ENCODE results near the gene C1orf74.

DNA sequence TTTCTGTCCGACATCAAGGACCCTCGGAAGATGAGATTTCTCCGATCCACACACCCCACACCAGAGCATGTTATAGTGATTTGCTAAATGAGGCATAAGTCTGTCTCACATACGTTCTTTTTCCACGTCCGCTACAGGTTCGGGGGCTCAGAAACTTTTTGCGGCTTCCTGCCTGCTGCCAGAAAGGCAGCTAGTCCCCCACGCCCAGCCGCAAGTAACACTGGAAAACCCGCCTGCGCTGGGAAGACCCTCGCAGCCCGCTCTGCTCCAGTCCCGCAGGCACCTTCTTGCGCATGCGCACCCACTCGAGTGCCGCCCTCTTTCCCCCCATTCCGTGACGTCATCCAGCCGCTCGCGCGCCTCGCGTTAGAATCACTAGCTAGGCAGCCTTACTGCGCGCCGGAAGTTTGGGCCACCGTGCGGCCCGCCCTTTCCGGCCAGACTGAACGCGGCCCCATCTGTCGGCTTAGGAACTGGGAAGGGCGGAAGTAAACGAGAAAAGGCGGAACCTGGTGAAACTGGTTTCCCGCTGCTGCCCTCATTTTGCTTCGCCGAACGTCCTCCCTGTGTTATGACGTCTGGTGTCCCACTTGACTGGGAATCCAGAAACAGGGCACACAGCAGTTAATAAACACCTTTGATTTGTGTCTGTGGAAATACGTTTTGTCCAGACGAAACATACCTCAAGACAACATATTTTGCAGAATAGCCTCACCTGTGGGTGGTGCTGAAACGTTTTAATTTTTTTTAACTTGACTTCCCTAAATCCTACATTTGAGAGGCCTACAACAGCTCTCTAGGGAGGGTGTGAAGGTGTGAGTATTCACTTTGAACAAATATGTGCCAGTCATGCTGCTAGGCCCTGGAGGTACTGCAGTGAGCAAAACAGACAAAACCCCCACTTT lies at the start of gene C1orf74:
- TF ChIP-seq, protein P1, sequence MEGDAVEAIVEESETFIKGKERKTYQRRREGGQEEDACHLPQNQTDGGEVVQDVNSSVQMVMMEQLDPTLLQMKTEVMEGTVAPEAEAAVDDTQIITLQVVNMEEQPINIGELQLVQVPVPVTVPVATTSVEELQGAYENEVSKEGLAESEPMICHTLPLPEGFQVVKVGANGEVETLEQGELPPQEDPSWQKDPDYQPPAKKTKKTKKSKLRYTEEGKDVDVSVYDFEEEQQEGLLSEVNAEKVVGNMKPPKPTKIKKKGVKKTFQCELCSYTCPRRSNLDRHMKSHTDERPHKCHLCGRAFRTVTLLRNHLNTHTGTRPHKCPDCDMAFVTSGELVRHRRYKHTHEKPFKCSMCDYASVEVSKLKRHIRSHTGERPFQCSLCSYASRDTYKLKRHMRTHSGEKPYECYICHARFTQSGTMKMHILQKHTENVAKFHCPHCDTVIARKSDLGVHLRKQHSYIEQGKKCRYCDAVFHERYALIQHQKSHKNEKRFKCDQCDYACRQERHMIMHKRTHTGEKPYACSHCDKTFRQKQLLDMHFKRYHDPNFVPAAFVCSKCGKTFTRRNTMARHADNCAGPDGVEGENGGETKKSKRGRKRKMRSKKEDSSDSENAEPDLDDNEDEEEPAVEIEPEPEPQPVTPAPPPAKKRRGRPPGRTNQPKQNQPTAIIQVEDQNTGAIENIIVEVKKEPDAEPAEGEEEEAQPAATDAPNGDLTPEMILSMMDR (IDR thresholded peaks at IDR 0.05 in 2 of 3, conservative IDR thresholded peaks at IDR 0.05 in 1 of 3; ENCODE audit: borderline replicate concordance in 1 of 3, insufficient read depth in 1 of 3, low read depth in 2 of 3, low read length in 2 of 3), result no peak
- TF ChIP-seq CEBPB (IDR thresholded peaks at IDR 0.05; ENCODE audit: low read depth), result no peak
- TF ChIP-seq, protein P2, sequence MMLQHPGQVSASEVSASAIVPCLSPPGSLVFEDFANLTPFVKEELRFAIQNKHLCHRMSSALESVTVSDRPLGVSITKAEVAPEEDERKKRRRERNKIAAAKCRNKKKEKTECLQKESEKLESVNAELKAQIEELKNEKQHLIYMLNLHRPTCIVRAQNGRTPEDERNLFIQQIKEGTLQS (IDR thresholded peaks at IDR 0.05), result no peak
